Chondrocyte (in vitro differentiated cells): Measurements from ENCODE around the gene SLBP. TPM values are rescaled to one million over a fixed set of nuclear protein-coding genes. Genes with fewer than 3 reads are reported as not detected.

Source experiments
- DNase-seq: peaks from one replicate; pipeline ENCODE4 v3.0.0; 2021; ENCODE audit warnings: mixed read lengths, low spot score
- H3K27ac Mint-ChIP-seq: one replicate; pipeline ENCODE4 v1.8.0; 2021; ENCODE audit warnings: mild to moderate bottlenecking, moderate library complexity, mixed read lengths; ENCODE audit not compliant: unreplicated experiment
- H3K27me3 Mint-ChIP-seq: 2 replicates; pipeline ENCODE4 v1.8.0; 2021; ENCODE audit warnings: low read depth, mixed read lengths
- H3K36me3 Mint-ChIP-seq: 2 replicates; pipeline ENCODE4 v1.8.0; 2021; ENCODE audit warnings: low read depth, mixed read lengths
- H3K4me1 Mint-ChIP-seq: 2 replicates; pipeline ENCODE4 v1.8.0; 2021; ENCODE audit warnings: low read depth, mild to moderate bottlenecking, mixed read lengths
- H3K4me3 Mint-ChIP-seq: one replicate; pipeline ENCODE4 v1.8.0; 2021; ENCODE audit warnings: mild to moderate bottlenecking, moderate library complexity, mixed read lengths; ENCODE audit not compliant: unreplicated experiment
- H3K9me3 Mint-ChIP-seq: 2 replicates; pipeline ENCODE4 v1.8.0; 2021; ENCODE audit warnings: low read depth, mixed read lengths
- total RNA-seq: library from RNA; stranded (reverse); gene quantifications from 3 replicates; pipeline ENCODE4 v1.2.1, GENCODE V29; 2021
- TF ChIP-seq, protein P1 (sequence below): fragments of 200-600 bp; sonication (generic); IDR thresholded peaks from 2 replicates; pipeline ENCODE4 v1.5.0; 2021; ENCODE audit warnings: antibody characterized with exemption, mild to moderate bottlenecking, moderate library complexity

The SLBP gene
- total RNA-seq, 1 donor from 2014 or later = 48.7 TPM

DNA sequence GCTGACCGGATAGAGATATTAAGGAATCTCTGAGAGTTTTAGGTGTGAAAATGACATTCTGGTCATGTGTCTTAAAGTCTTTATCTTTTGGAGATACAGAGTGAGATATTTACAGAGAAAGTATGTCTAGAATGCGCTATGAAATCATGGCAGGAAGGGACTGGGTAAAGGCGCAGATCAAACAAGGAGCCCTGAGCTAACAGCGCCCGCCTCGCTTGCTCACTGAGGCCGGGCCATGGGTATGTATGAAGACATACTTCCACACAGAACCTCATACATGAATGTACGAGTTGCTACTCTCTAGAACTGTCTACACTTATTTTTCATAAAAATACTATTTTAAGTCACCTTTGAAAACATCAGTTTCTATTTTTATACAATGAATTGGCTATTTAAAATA lies 48.0 kb downstream of the SLBP start:
- DNase-seq = no peak
- Mint-ChIP-seq H3K4me3 (no peak overlapping the region), H3K27me3 (no peaks in the 10 kb centered on the region), H3K27ac (no peak overlapping the region), H3K4me1 (peaks cover 5% of the 10 kb centered on the region), H3K9me3 (no peaks in the 10 kb centered on the region), H3K36me3 (peaks cover 3% of the 10 kb centered on the region)
- TF ChIP-seq, protein P1, sequence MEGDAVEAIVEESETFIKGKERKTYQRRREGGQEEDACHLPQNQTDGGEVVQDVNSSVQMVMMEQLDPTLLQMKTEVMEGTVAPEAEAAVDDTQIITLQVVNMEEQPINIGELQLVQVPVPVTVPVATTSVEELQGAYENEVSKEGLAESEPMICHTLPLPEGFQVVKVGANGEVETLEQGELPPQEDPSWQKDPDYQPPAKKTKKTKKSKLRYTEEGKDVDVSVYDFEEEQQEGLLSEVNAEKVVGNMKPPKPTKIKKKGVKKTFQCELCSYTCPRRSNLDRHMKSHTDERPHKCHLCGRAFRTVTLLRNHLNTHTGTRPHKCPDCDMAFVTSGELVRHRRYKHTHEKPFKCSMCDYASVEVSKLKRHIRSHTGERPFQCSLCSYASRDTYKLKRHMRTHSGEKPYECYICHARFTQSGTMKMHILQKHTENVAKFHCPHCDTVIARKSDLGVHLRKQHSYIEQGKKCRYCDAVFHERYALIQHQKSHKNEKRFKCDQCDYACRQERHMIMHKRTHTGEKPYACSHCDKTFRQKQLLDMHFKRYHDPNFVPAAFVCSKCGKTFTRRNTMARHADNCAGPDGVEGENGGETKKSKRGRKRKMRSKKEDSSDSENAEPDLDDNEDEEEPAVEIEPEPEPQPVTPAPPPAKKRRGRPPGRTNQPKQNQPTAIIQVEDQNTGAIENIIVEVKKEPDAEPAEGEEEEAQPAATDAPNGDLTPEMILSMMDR = no peak

DNA sequence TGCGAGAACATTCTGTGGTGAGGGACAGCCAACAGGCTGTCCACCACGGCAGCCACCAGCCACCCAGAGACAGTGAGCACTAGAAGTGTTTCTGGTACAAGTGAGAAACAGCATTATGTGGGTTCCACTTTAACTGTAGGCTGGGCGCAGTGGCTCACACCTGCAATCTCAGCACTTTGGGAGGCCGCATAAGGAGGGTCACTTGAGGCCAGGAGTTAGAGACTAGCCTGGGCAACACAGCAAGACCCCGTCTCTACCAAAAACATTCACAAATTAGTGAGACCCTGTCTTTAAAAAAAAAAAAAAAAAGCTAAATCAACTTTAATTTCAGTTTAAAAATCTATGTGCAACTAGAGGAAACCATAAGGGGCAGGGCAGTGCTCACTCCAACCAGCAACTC lies 48.6 kb downstream of the SLBP start:
- Mint-ChIP-seq H3K4me3 (no peak overlapping the region), H3K36me3 (peaks cover 3% of the 10 kb centered on the region), H3K4me1 (peaks cover 5% of the 10 kb centered on the region), H3K9me3 (no peaks in the 10 kb centered on the region), H3K27ac (no peak overlapping the region), H3K27me3 (no peaks in the 10 kb centered on the region)
- no peak for DNase-seq
- TF ChIP-seq, protein P1 = no peak

GRCh38 chr4:1661695-1662094 lies 50.4 kb downstream of the SLBP start:
- DNase-seq = no peak
- TF ChIP-seq, protein P1 = no peak
- Mint-ChIP-seq H3K9me3 (no peaks in the 10 kb centered on the region), H3K4me1 (peaks cover 5% of the 10 kb centered on the region), H3K27me3 (no peaks in the 10 kb centered on the region), H3K36me3 (peaks cover 3% of the 10 kb centered on the region), H3K27ac (no peak overlapping the region), H3K4me3 (no peak overlapping the region)

- H3K4me1 Mint-ChIP-seq = peaks cover 5% of the 10 kb centered on the region
- H3K4me3 Mint-ChIP-seq = no peak overlapping the region
- TF ChIP-seq, protein P1 = no peak
- H3K27me3 Mint-ChIP-seq = no peaks in the 10 kb centered on the region
- H3K36me3 Mint-ChIP-seq = peaks cover 3% of the 10 kb centered on the region
- H3K9me3 Mint-ChIP-seq = no peaks in the 10 kb centered on the region
- no peak for DNase-seq
- H3K27ac Mint-ChIP-seq = no peak overlapping the region
Measured at GRCh38 chr4:1660948-1661677, 51.0 kb downstream of the SLBP start.

DNA sequence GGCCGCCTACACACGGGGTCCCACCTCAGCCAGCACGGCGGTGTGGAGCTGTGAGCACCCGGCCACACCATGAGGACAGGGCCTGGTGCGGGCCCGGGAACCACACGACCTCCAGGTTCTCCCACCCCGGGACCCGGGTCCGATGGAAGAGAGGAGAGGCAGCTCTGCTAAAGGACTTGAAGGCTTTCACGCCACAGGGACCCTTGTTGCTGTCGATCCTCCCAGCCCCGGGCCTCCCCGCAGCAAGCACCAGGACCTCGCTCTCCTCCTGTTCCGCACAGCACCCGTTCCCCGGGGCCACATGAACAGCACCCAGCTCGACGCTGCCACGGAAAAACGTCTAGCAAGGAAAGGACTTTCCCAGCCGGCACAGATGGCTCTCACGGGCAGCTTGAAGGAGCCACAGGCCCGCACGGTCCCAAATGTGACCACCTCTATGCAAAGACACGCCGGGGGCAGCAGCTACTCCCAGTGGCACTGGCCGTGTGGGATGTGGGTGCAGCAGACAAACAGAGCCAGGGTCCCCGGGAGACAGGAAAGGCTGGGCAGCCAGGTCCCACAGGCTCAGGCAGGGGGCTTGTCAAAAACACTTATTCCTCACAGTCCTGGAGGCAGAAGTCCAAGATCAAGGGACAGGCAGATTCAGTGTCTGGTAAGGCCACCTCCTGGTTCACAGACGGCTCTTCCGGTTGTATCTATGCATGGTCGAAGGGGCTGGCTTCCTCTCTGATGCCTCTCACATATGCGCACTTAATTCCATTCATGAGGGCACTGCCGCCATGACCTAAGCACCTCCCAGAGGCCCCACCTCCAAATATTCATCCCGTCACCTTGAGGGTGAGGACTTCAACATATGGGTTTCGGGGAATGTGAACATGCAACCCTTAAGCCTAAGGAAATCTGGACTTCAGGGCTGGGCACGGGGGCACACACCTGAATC lies 52.7 kb downstream of the SLBP start:
- TF ChIP-seq, protein P1 = no peak
- peaks cover 6% of the 10 kb centered on the region for H3K36me3 Mint-ChIP-seq
- DNase-seq = no peak
- H3K4me1 Mint-ChIP-seq = peaks cover 5% of the 10 kb centered on the region
- H3K27me3 Mint-ChIP-seq = no peaks in the 10 kb centered on the region
- H3K27ac Mint-ChIP-seq = no peak overlapping the region
- H3K4me3 Mint-ChIP-seq = no peak overlapping the region
- no peaks in the 10 kb centered on the region for H3K9me3 Mint-ChIP-seq
